Ecto neural progenitor cell (in vitro differentiated cells): ENCODE data around the gene AKAP12.
A peak's percentile ranks its signal among the peaks of the same experiment; 100 is the strongest.
"Not testable (repeated sequence)": the region's sequence is repeated elsewhere in the genome, so short reads cannot be mapped to it uniquely, and the experiment has no call there.

Experiments
- DNase-seq: peaks from one replicate; pipeline ENCODE4 v3.0.0-alpha.2; 2018; ENCODE audit warnings: low spot score

Gene AKAP12

DNA sequence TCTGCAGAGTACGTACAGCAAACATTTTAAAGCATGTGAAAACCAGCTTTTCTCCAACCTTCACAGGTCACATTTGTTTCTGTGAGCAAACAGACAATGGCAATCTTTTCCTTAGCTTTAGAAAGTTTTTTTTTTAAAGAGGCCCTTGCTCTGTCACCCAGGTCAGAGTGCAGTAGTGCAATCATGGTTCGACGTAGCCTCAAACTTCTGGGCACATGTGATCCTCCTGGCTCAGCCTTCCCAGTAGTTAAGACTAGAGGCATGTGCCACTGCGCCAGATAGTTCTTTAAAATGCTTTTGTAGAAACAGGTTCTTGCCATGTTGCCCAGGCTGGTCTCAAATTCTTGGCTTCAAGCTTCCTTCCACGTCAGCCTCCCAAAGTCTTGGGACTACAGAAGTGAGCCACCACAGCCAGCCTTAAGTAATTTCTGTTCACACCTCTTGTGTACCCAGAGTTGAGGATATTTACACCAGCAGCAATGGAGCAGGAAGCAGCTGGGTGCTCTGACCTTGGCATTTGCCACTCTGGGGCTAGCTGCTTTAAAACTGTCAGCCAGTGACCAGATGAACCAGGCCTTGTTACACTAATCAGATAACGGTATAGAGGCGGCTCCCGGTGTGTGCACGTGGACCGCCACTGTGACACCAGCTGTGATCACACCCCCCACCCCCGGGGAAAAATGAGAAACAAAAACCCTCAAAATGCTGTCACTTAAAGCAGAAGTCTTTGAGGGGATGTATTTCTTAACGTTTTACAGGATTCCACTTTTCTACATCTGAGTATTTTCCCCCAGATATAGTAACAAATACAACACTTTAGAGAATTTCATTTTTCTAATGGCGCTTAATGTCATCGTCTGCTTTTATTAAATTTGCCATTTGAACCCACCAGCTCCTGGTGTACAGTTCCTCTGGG, 71.3 kb downstream of the AKAP12 start:
- DNase-seq: no peak

DNA sequence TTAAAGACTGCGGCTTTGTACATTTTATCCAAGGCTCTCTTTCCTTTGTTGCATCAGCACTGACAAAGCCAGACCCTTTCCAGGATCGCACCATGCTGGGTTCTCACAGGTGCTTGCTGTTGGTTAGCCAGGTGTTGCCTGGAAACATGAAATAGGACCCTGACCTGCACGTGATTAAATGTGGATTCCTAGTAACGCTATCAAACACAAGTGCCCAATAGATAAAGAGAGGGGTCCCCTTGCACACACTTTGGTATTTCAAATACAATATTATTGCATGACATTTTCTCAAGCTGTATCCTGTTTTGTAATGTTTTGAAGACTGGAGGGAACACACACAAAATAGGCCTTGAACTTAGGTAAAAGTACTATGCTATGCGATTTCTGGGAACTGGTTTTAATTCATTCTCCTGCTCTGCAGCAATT, 73.3 kb downstream of the AKAP12 start:
- no peak for DNase-seq

DNA sequence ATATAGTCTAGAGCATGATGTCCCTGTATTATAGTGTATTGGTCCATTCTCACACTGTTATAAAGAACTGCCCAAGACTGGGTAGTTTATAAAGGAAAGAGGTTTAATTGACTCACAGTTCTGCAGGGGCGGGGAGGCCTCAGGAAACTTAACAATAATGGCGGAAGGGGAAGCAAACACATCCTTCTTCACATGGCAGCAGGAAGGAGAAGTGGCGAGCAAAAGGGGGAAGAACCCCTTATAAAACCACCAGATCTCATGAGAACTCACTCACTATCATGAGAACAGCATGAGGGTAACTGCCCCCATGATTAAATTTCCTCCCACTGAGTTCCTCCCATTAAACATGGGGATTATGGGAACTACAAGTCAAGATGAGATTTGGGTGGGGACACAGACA, 75.9 kb downstream of the AKAP12 start:
- not testable (repeated sequence) for DNase-seq

DNA sequence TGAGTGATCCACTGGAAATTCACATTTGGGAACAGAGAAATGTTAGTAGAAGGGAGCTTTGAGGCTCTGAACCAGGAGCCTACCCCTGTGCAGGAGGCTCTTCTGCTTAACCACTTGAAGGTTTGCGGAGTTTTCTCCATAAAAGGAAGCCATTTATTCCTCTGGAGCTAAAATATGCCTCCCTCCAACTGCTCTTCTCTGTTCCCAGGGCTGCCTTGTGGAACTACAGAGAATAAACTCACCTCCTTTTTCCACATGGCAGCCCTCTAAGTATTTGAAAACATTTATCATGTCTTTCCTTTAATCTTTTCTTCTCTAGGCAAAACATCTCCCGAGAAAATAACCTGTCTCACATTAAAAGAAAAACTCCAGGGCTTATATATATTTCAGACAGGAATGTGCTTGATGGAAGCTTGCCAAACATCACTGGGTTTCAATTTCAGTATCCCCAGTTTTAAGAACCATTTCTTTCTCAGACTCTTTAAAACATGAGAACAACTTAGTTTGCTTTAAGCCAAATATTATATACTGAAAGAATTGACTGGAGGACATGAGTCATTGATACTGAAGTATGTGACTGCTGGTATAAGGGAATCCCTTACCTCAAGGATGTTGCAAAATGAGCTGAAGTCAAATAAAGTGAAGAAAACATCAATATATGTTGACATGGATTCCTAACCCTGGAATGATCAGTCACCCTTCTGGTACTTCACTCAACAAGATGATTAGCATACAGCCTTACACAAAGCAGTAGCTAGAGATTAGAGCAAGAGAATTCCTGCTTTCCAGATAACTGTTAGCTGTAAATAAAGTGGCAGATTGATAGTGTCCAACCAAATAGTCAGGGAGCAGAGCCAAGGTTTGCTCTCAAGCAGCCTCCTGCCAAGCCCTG, 77.6 kb downstream of the AKAP12 start:
- DNase-seq: no peak

DNA sequence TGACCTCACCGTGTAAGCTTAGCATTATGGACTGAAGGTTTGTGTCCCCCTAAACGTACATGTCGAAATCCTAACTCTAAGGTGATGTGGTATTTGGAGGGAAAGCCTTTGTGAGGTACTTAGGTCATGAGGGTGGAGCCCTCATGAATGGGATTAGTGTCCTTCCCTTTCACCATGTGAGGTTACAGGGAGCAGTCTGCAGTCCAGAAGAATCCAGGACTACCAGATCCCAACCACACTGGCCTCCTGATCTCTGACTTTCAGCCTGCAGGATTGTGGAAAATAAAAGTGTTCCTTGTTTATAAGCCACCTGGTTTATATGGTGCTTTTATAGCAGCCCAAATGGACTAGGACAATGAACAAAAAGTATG, 78.2 kb downstream of the AKAP12 start:
- DNase-seq: no peak

DNA sequence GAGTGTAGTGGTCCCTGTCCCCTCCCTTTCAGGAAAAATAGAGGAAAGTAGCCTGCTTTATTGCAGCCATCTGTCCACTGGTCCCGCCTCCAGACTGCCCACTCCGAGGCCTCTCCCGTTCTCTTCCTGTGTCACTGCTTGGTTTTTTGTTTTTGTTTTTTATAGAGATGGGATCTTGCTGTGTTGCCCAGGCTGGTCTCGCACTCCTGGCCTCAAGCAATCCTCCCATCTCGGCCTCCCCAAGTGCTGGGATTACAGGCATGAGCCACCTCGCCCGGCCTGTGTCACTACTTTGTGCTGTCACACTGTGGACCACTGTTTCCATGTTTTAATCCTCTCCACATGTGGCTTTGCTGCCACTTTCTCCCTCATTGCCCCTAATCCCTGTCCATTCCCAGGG, 80.4 kb downstream of the AKAP12 start:
- DNase-seq: no peak

DNA sequence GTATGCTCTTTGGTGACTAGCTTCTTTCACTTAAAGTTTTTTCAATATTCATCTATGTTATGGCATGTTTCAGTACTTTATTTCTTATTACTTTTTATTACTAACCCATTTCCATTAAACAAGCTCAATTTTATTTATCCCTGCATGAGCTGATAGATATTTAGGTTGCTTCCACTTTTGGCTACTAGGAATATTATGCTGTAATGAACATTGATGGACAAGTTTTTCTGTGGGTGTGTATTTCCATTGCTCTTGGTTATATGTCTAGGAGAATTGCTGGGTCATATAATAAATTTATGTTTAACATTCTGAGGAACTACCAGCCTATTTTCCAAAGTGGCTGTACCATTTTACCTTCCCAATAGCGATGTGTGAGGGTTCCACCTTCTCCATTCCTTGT, 81.7 kb downstream of the AKAP12 start:
- no peak for DNase-seq

DNA sequence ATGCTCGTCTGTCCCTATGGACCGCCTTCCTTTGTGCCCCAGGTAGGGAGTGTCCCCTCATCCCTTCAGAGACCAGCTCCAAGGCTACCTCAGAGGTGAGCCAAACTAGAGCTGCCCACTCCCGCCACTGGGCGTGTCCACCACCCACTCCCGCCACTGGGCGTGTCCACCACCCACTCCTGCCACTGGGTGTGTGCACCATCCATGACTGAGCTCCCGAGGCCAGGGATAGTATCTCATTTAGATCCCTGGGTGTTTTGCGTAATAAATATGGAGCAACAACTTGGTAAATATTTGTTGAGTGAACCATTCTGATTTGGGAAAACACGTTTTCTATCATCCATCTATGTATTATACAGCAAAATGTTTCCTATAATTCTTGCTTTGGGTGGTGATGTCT, 82.8 kb downstream of the AKAP12 start:
- DNase-seq: no peak

DNA sequence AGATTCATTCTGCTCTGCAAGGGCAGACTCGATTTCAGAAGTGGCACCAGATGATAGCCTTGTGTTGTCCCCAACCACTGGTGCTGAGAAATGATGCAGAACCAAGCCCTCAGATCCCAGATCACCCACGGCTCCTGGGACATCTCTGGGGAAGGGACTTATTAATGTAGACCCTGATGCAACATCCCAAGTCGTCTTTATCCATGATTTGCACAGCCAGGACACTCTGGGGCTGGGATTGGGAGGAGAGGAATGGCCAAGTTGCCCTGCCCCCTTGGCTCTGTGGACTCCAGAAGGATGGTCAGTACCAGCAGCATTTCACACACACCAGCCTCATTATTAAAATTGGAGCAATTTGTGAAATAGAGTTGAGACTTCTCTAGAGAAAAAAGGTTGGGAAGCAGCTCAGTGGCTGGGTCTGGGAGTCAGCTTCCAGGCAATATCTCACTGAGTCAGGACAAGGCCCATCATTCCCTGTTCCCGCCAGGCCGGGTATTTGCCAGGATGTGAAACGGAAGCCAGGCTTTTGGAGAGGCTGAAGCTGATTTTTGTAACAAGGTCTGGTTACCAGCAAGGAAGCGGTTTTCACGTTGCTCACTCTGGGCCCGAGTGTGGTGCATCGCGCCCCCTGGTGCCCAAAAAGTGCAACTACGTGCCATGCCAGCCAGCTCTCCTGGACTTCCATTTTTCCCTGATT, 84.2 kb downstream of the AKAP12 start:
- peak; percentile 89 for DNase-seq

DNA sequence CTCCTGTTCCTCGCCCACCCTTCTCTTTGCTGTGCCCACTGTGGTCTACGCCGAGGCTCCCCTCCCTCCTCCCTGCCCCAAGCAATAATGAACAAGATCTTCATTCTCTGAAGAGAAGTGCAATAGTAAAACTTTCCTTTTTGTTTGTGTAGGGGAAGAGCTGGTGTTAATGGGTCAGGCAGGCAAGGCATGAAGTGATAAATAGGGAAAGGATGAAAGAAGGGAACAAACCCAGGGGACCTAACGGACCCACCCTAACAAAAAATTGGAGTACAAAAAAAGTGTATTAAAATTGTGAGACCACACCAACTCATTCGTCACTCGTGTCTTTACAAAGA, 84.7 kb downstream of the AKAP12 start:
- no peak for DNase-seq

DNA sequence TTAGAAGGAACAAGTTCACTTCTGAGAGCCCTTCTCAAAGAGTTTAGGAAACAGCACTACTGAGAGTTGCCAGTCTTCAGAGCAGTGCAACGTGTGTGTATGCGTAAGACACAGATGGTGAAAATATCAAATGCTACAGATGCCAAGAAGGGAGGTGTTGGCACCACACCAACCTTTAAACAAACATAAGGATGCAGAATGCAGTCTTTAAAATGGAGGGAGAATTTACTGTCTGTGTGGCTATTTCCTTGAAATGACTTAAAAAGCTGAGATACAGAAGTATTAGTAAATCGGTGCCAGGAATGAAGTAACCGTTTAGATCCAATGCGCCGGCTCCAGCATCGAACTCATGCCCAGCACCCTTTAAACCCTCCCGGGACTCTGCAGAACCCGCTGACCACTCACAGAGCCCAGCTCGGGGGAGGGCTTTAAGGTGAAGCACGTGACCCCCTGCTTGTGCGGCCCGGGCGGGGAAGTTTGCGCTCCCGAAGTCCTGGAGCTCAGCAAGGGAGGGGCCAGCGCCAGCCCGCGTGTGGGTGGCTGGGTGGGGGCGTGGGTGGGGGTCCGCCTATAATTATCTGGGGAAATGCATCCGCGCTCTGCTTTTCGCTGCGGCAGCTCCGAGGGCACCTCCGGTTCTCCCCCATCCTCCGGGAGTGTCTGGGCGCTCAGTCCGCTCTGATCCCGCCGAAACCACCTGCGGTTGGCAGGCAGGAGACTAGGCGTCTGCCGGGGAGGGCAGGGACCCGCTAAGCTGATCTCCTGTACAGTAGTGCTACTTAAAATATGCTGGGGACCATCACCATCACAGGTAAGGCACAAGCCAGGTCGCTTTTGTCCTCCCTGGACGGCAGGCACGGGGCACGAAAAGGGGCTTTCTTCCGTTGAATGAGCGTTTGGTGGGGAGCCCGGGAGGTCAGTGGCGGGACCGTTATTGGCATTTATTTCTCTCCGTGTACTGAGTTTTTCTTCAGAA, 85.6 kb downstream of the AKAP12 start:
- DNase-seq: peak; percentile 50

DNA sequence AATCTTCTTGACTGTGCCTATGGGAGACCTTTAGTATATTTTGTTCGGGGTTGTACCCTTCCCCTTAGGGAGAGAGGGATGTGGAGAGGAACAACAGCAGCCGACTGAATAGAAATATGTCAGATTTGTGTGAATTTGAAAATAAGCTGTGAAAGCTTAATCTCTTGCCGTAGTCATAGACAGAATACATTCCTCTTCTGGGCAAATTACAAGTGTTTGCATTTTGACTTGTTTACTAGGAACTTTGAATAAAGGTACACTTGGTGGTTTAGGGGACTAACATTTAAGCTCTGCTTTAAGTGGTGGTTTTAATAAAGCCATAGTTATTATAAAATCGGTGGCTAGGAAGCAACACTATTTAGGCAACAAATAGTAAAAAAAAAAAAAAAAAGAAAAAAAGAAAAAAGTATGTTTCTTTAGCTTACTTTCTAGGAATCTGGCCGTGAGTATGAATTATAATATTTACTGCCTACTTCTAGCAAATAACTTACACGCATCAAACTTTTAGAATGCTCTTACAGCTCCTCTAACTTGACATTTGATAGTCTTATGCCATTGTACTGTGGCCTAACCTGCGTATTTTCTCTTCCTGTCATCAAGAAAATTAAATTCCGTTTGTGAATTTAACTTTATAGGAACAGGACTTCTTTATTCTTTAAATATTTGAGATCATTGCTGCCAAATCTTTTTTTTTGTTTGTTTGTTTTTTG, 86.5 kb downstream of the AKAP12 start:
- no peak for DNase-seq

DNA sequence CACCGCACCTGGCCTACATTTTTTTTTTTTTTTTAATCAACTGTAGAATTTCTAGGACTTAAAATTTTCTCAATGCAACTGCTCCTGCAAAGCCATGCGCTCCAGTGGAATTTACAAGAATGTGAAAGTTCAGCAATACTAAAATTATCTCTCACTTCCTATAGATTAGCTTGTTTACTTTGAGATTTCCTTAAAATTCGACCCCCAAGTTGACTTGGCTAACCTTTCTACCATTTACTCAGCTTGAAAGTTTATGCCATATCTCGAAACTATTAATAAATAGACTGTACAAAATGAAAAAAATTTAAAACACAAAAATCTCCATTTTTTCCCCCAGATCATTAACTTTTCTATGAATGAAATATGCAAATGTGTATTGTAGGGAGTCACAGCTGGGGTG, 87.3 kb downstream of the AKAP12 start:
- DNase-seq: no peak

DNA sequence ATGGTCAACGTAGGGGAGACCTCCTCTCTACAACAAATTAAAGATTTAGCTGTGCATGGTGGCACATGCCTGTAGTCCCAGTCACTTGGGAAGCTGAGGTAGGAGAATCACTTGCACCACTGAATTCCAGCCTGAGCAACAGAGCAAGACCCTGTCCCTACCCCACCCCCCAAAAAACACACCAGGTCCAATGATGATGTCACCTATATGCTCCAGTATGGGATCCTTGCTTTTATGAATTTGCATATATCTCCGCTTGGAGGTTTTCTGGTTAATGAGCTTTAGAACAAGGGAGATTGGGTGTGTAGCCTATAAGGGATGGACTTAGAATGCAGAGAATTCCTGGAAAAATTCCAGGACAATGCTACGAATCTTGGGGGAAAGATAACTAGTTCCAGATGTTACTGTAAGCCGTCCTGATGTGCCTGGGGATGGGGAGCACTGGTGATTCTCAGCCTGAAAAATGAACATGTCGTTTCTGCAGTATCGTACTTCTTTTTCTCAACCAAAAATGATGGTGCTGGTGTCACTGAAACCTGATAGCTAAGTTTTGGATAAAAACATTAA, 90.4 kb downstream of the AKAP12 start:
- DNase-seq: no peak

DNA sequence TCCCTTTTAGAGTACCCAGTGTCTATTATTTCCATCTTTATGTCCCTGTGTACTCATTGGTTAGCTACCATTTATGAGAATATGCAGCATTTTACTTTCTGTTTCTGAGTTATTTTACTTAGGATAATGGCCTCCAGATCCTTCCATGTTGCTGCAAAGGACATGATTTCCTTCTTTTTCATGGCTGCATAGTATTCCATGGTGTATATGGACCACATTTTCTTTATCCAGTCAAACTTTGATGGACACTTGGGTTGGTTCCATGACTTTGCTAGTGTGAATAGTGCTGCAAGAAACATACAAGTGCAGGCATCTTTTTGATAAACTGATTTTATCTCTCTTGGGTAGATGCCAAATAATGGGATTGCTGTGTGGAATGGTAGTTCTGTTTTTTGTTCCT, 96.2 kb downstream of the AKAP12 start:
- DNase-seq: no peak

DNA sequence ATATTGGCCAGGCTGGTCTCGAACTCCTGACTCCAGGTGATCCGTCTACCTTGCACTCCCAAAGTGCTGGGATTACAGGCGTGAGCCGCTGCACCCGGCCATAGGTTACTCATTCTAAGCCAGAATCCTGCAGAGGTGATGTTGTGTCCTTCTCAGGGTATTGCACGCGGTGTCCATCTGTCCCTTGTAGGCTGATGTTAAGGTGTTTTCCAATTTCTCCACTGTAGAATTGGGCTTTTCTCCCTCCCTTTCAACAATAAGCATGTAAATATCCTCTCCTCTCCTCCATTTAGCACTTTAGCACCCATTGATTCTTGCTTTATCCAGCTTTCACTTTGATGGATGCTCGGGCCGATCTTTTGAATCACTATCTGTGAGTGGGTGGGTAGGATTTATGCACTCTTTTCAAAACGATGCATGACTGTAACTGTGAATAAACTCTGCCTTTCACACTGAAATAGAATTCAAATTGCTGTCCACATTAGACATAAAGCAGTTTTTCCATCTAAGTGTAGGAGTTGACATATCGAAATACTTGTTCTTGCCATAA, 99.0 kb downstream of the AKAP12 start:
- no peak for DNase-seq

DNA sequence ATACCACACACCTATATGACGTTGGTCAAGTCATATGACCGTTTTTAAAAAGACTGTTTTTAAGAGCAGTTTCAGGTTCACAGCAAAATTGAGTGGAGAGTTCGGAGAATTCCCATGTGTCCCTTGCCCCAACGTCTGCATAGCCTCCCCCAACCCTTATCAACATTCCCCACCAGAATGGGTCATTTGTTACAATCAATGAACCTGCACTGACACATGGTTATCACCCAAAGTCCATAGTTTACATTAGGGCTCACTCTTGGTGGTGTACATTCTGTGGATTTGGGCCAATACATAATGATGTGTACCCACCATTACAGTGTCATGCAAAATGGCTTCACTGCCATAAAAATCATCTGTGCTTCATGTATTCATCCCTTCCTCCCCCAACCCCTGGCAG, 99.6 kb downstream of the AKAP12 start:
- no peak for DNase-seq

DNA sequence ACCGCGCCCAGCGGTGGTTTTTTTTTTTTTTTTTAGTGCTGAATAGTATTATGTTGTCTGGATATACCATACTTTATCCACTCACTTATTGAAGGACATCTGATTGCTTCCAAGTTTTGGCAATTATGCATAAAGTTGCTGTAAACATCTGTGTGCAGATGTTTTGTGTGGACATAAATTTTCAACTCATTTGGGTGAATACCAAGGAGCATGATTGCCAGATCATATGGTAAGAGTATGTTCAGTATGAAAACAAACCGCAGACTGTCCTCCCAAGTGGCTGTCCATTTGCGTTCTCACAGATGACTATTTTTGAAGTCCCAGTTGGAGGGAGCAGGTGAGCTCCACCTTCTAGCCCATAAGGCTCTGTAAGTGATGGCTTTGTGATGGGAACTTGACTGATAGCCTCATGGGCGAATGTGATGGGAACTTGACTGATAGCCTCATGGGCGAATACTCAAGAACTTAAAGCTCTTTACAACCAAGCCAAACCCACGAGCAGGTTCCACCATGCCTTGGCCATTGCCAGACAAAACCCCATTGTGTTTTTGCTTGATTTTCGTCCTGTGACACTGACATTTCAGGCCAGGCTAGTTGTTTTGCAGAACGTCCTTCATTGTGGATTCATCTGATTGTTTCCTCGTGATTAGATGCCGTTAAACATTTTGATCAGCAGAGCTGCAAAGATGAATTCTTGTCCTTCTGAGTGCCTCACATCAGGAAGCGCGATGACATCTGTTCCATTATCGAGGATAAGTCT, 100.6 kb downstream of the AKAP12 start:
- DNase-seq: no peak

DNA sequence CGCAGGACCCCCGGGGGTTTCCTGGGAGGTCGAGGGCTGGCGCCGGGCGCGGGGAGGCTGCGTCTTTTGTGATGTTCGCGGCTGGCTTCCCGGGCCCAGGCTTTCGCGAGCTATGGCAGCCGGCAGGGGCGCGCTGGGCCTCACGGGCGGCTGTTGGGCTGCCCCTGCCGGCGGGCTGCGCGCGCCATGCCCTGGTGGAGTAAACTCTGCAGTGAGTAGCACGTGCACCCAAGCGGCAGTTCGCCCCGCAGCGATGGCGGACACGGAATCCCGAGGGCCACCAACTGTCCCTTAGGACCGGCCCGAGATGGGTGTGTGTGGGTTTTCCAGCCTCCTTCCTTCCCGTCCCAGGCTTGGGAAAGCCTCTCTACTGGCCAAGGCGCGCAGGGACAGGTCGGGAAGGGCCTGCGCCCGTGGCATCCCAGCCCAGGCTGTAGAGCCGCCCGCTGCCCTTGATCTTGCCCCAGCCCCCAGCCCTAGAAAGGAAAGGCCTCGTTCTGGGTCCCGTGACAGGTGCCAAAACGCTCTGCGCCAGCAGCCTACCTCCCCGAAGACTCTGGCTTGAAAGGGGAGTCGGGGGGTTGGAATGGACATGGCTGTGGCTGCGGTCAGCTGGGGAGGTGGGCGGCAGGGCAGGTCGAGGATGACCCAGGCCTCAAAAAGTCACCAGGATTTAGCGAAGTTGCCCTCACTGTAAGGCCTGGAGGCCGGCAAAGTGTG, 101.9 kb downstream of the AKAP12 start:
- no peak for DNase-seq
